ENCODE data around the gene LMNA. TPM values are rescaled to one million over a fixed set of nuclear protein-coding genes. Genes with fewer than 3 reads are reported as not detected.
A peak's percentile ranks its signal among the peaks of the same experiment; 100 is the strongest.

The LMNA gene
- total RNA-seq, 4 donors from 2014 or later = 235 to 412 (median 327) TPM

- H3K36me3 ChIP-seq = peaks cover 8 to 9% of the 10 kb centered on the region in 2 donors
- TF ChIP-seq CTCF (IDR thresholded peaks at IDR 0.05) (no peak), POLR2A (IDR thresholded peaks at IDR 0.05) (no peak)
- no peaks in the 10 kb centered on the region for H3K9me3 ChIP-seq
- no peak overlapping the region for H3K27ac ChIP-seq
- 73 to 78% methylated on average over 11 of the region's 11 CpGs for WGBS, 2 donors
- DNase-seq = no peak
- intact Hi-C loops (cut with DNase I) = no loop called here
- H3K4me3 ChIP-seq (replicated peaks in 1 of 3) = no peak overlapping the region
- H3K4me1 ChIP-seq = peaks cover 23 to 36% of the 10 kb centered on the region in 2 donors
- H3K27me3 ChIP-seq = no peaks in the 10 kb centered on the region
Observed at GRCh38 chr1:156143765-156144489, 29.4 kb downstream of the LMNA start.

GRCh38 chr1:156144742-156145141 is 30.2 kb downstream of the LMNA start:
- intact Hi-C loops (cut with DNase I) = loop anchor here (5.0 kb wide), 1 partner anchor 83 kb away; no protein-coding TSS in a partner anchor
- no peaks in the 10 kb centered on the region for H3K27me3 ChIP-seq
- WGBS, 2 donors = 61 to 70% methylated on average over 5 of the region's 5 CpGs
- H3K4me1 ChIP-seq = peaks cover 23 to 36% of the 10 kb centered on the region in 2 donors
- peaks cover 0 to under 1% of the 10 kb centered on the region in 2 donors for H3K36me3 ChIP-seq
- no peaks in the 10 kb centered on the region for H3K9me3 ChIP-seq
- no peak overlapping the region for H3K4me3 ChIP-seq (replicated peaks in 1 of 3)
- TF ChIP-seq POLR2A (IDR thresholded peaks at IDR 0.05) = no peak
- no peak for TF ChIP-seq CTCF (IDR thresholded peaks at IDR 0.05)
- no peak overlapping the region for H3K27ac ChIP-seq
- DNase-seq = no peak

- Histone ChIP-seq H3K27me3 (no peaks in the 10 kb centered on the region), H3K4me1 (peaks cover 23 to 33% of the 10 kb centered on the region in 2 donors), H3K36me3 (no peaks in the 10 kb centered on the region), H3K27ac (no peak overlapping the region), H3K4me3 (replicated peaks in 1 of 3) (no peak overlapping the region), H3K9me3 (no peaks in the 10 kb centered on the region)
- intact Hi-C loops (cut with DNase I) = loop anchor here (5.0 kb wide), 1 partner anchor 82 kb away; no protein-coding TSS in a partner anchor
- WGBS, 2 donors = 76 to 80% methylated on average over 2 of the region's 2 CpGs
- DNase-seq = no peak
- TF ChIP-seq CTCF (IDR thresholded peaks at IDR 0.05) = no peak
- no peak for TF ChIP-seq POLR2A (IDR thresholded peaks at IDR 0.05)
Observed at GRCh38 chr1:156145650-156146019, 31.1 kb downstream of the LMNA start.

- Histone ChIP-seq H3K36me3 (no peaks in the 10 kb centered on the region), H3K27ac (peak overlapping the region; percentile 70 to 79 (median 71)), H3K4me1 (peaks cover 20 to 30% of the 10 kb centered on the region in 2 donors), H3K9me3 (no peaks in the 10 kb centered on the region), H3K27me3 (no peaks in the 10 kb centered on the region), H3K4me3 (replicated peaks in 1 of 3) (no peak overlapping the region)
- WGBS, 2 donors = 10 to 14% methylated on average over 13 of the region's 13 CpGs
- intact Hi-C loops (cut with DNase I) = loop anchor here (5.0 kb wide), 1 partner anchor 81 kb away; no protein-coding TSS in a partner anchor
- DNase-seq = peak; percentile 88
- TF ChIP-seq CTCF (IDR thresholded peaks at IDR 0.05) (peak; percentile 37 to 88 (median 74)), POLR2A (IDR thresholded peaks at IDR 0.05) (no peak)
Observed at GRCh38 chr1:156146020-156146768, 31.7 kb downstream of the LMNA start.
